NCI-H2196 (cell line): ENCODE measurements around the gene ATP1B3.
A peak's percentile ranks its signal among the peaks of the same experiment; 100 is the strongest.
"Not testable (repeated sequence)": the region's sequence is repeated elsewhere in the genome, so short reads cannot be mapped to it uniquely, and the experiment has no call there.

Experiments
- DNase-seq: peaks from one replicate; lab custom pipeline; 2025; ENCODE audit not compliant: unreplicated experiment; lab: John Stamatoyannopoulos, UW

ATP1B3 gene

GRCh38 chr3:141876381-141876890 lies at the start of gene ATP1B3:
ATP1B3 (plus strand) TSS chr3:141876643; CDS start chr3:141876802, 159 bp downstream.
- peak; percentile 92 for DNase-seq

DNA sequence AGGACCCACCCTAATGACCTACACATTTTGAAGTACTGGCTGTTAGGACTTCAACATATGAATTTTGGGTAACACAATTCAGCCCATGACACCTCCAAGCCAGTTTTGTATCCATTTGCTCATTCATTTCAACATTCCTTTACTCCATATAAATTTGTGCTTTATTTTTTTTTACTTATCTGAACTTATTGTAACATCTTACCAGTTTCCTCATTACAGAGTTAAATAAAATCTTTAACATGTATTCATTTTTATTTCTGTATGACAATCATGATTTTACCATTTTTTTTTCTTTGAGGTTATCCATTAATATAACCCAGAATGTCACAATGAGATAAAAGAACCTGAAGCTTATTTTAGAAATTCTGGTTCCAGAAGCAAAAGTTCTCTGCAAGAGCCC lies 48.0 kb upstream of the ATP1B3 start:
- DNase-seq = no peak

DNA sequence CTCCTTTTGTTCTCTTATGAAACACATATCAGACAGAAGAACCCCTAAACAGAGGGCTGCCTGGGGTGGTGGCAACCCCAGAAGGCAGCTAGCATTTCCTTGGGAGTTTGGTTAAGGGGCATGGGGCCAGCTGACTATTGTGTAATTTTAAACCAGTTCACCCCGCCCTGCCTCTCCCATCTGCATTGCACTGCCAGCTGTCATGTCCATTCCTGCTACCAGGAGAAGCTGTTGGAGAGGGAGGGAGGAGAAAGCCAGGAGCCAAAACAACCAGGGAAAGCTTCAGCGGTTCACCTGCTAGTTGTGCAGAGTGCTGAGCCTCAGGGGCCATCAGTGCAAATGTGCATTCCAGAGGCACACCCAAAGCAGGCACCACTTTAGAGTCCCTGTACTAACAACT lies 47.6 kb upstream of the ATP1B3 start:
- DNase-seq = peak; percentile 35

GRCh38 chr3:141830508-141830907 lies 45.9 kb upstream of the ATP1B3 start:
- DNase-seq = no peak

GRCh38 chr3:141834292-141834691 lies 42.2 kb upstream of the ATP1B3 start:
- DNase-seq = no peak

DNA sequence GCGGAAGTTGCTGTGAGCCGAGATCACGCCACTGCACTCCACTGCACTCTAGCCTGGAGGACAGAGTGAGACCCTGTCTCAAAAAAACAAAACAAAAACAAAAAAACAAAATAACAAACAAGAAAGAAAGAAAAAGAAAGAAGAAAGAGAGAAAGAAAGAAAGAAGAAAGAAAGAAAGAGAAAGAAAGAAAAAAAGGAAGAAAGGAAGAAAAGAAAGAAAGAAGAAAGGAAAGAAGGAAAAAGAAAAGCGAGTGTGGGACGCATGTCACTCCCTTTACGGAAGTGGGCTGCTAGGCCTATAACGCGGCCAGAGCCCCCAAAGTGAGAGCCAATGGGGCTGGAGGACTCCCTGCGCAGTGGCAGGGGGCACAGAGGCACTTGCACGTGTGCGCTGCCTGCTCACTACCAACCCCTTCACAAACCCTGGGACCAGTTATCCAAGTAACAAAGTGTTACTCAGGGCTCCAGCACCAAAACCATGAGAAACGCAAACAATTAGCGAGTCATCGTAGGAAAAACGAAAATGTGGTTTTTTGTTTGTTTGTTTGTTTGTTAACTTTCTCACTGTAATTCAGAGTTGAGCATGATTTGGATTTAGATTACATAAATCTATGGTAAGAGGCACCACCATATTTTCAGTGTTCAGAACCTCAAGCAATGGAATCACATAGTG lies 40.8 kb upstream of the ATP1B3 start:
- DNase-seq = no peak

GRCh38 chr3:141839389-141839788 lies 37.1 kb upstream of the ATP1B3 start:
- DNase-seq = no peak

GRCh38 chr3:141840737-141841544 lies 35.5 kb upstream of the ATP1B3 start:
- DNase-seq = no peak

GRCh38 chr3:141844108-141844507 lies 32.3 kb upstream of the ATP1B3 start:
- no peak for DNase-seq

DNA sequence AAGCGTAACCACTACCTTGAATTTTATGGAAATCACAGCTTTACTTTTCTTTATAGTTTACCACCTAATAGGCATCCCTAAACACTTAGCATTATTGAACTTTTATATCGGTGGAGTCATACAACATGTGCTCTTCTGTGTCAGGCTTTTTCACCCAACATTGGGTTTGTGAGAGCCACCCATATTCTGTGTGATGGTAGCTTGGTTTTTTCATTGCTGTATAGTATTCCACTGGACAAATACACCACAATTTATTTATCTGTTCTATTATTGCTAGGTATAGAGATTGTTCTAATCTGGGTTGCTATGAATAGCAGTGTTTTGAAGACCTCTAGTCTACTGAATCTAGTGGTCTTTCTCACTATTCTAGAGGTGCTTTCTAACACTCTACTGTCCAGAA lies 31.6 kb upstream of the ATP1B3 start:
- no peak for DNase-seq

DNA sequence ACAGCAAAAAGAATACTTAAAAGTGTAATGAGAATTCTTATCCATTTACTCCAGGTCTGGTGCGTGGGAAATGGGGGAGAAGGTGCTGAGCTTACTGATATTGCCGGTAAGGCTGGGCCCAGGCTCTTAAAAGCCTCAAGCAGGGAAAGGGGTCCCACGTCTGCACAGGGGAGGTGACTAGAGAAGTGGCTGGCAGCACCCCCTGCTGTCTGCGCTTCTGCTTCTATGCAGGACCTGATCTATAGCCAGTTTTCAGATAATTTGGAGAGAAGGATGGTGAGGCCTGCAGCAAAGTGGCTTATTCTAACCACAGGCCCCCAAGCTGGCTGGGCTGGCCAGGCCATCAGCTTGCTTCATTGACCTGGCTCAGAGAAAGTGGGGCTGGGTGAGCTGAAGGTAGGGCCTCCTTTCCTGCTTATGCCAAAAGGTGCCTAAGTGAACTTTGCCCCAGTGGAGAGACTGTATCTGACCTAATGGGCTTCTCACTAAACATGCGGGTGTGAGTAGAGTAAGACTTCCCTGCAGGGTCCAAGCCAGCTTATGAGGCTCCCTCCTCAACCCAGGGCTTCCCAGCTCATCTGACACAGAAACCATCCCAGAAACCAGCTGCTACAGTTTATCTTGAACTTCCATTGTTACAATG lies 30.9 kb upstream of the ATP1B3 start:
- no peak for DNase-seq

GRCh38 chr3:141846050-141846433 lies 30.4 kb upstream of the ATP1B3 start:
- DNase-seq = no peak

- DNase-seq = not testable (repeated sequence)
Measured at GRCh38 chr3:141848159-141848748, 28.2 kb upstream of the ATP1B3 start.

GRCh38 chr3:141849056-141849815 lies 27.2 kb upstream of the ATP1B3 start:
- DNase-seq = no peak

DNA sequence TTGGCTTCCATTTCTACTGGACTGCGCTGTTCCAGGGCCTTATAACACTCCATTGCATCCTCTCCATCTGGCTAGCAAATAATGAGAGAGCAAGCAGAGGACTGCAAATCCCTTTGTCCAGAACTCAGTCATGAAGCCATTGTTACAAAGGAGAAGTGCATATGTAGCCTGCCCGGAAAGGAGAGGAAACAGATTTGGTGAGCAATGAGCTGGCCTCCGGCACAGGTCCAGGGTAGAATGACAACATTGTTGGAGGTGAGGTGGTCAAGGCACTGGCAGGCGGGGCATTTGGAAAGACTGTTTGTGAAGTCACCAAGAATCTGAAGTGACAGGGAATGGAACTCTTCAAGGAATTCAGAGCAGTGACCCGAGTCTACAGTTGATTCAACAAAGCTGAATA lies 25.0 kb upstream of the ATP1B3 start:
- no peak for DNase-seq

- no peak for DNase-seq
Measured at GRCh38 chr3:141853081-141853601, 23.3 kb upstream of the ATP1B3 start.

DNA sequence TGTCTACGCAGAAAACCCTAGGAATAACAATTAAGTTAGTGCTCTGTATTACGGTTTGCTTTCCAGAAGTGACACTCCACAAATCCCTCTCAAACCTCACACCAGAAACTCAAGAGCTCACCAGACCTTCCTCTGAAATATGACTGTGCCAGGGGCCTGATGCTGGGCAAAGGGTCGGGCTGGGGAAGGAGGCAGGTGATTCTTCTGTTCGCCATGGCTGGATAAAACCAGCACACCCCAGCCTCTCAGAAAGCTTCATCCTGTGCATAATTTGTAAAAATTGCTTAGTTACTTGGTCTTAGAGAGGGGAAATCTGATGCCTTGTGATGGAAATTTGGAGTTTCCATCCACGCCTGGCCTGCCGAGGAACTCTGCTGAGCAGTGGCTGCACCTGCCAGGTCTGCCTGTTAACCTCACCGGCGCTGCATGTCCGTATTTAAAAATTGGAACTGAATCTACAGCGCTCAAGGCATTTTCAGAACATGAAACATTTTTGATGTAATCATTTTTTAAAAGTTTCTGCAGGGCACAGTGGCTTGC lies 22.7 kb upstream of the ATP1B3 start:
- DNase-seq = no peak

DNA sequence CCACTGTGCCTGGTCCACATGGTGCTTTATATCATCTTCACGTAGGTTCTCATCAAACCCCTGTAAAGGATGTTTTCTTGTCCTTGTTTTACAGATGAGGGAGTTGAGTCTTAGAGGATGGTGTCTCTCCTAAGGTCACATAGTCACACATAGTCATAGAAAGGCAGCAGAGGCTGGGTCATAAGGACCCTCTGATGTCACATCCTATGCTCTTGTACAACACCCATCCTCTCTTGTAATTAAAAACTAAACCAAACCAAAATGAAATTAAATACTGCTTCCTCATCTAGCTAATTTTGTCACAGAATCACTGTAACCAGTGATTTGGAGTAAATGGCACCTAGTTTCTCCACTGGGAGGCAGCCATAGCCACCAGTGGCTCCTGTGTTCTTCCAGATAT lies 21.8 kb upstream of the ATP1B3 start:
- DNase-seq = no peak

GRCh38 chr3:141858312-141858711 lies 18.1 kb upstream of the ATP1B3 start:
- no peak for DNase-seq

- no peak for DNase-seq
Measured at GRCh38 chr3:141859651-141860050, 16.8 kb upstream of the ATP1B3 start.
